Progenitor cell of endocrine pancreas (in vitro differentiated cells): Measurements from ENCODE around the gene MX2. TPM values are rescaled to one million over a fixed set of nuclear protein-coding genes. Genes with fewer than 3 reads are reported as not detected.

Experiments used
- DNase-seq: peaks from one replicate; pipeline ENCODE4 v3.0.0; 2021; ENCODE audit warnings: low spot score; ENCODE audit not compliant: unreplicated experiment
- H3K27ac Mint-ChIP-seq: 2 replicates; pipeline ENCODE4 v1.8.0; 2021; ENCODE audit warnings: mild to moderate bottlenecking, moderate library complexity, mixed read lengths
- H3K27me3 Mint-ChIP-seq: 2 replicates; pipeline ENCODE4 v1.8.0; 2021; ENCODE audit warnings: mixed read lengths
- H3K36me3 Mint-ChIP-seq: 2 replicates; pipeline ENCODE4 v1.8.0; 2022; ENCODE audit warnings: mixed read lengths; ENCODE audit not compliant: insufficient read depth
- H3K4me1 Mint-ChIP-seq: 2 replicates; pipeline ENCODE4 v1.8.0; 2021; ENCODE audit warnings: low read depth, mixed read lengths
- H3K4me3 Mint-ChIP-seq: 2 replicates; pipeline ENCODE4 v1.8.0; 2021; ENCODE audit warnings: low read depth, mild to moderate bottlenecking, moderate library complexity, mixed read lengths
- H3K9me3 Mint-ChIP-seq: 2 replicates; pipeline ENCODE4 v1.8.0; 2021; ENCODE audit warnings: low read depth, mixed read lengths
- CTCF ChIP-seq: fragments of 200-600 bp; sonication (generic); IDR thresholded peaks from one replicate; pipeline ENCODE4 v1.5.0; 2021; ENCODE audit warnings: antibody characterized with exemption, mild to moderate bottlenecking; ENCODE audit not compliant: unreplicated experiment
- total RNA-seq: library from RNA; stranded (reverse); gene quantifications from 2 replicates; pipeline ENCODE4 v1.2.1, GENCODE V29; 2021

The MX2 gene
- total RNA-seq, 1 donor from 2014 or later: 0.86 TPM

- Mint-ChIP-seq H3K27me3 (peaks cover 6% of the 10 kb centered on the region), H3K9me3 (no peaks in the 10 kb centered on the region), H3K36me3 (no peaks in the 10 kb centered on the region)
Observed at GRCh38 chr21:41349126-41349525, 12.7 kb upstream of the MX2 start.

GRCh38 chr21:41349619-41350390 lies 12.0 kb upstream of the MX2 start:
- no peak for TF ChIP-seq CTCF
- Mint-ChIP-seq H3K4me3 (no peak overlapping the region), H3K9me3 (no peaks in the 10 kb centered on the region), H3K36me3 (no peaks in the 10 kb centered on the region), H3K27ac (no peak overlapping the region), H3K27me3 (peaks cover 6% of the 10 kb centered on the region), H3K4me1 (no peaks in the 10 kb centered on the region)
- DNase-seq: no peak

More at GRCh38 chr21:41349126-41349525, 12.7 kb upstream of the MX2 start:
- Mint-ChIP-seq H3K4me3 (no peak overlapping the region), H3K4me1 (no peaks in the 10 kb centered on the region), H3K27ac (no peak overlapping the region)
- no peak for TF ChIP-seq CTCF
- no peak for DNase-seq

- no peaks in the 10 kb centered on the region for H3K4me1 Mint-ChIP-seq
- no peak for DNase-seq
- H3K27ac Mint-ChIP-seq: no peak overlapping the region
- no peak overlapping the region for H3K4me3 Mint-ChIP-seq
- no peaks in the 10 kb centered on the region for H3K36me3 Mint-ChIP-seq
- peaks cover 6% of the 10 kb centered on the region for H3K27me3 Mint-ChIP-seq
- H3K9me3 Mint-ChIP-seq: no peaks in the 10 kb centered on the region
- TF ChIP-seq CTCF: no peak
Observed at GRCh38 chr21:41350436-41351155, 11.2 kb upstream of the MX2 start.

- no peak overlapping the region for H3K27ac Mint-ChIP-seq
- H3K27me3 Mint-ChIP-seq: peaks cover 8% of the 10 kb centered on the region
- H3K4me1 Mint-ChIP-seq: no peaks in the 10 kb centered on the region
- no peak for TF ChIP-seq CTCF
- no peak overlapping the region for H3K4me3 Mint-ChIP-seq
- no peak for DNase-seq
- no peaks in the 10 kb centered on the region for H3K9me3 Mint-ChIP-seq
- H3K36me3 Mint-ChIP-seq: no peaks in the 10 kb centered on the region
Observed at GRCh38 chr21:41357546-41357945, 4.3 kb upstream of the MX2 start.

- peaks cover 8% of the 10 kb centered on the region for H3K27me3 Mint-ChIP-seq
- H3K9me3 Mint-ChIP-seq: no peaks in the 10 kb centered on the region
- H3K4me1 Mint-ChIP-seq: no peaks in the 10 kb centered on the region
- DNase-seq: no peak
- H3K27ac Mint-ChIP-seq: no peak overlapping the region
- H3K36me3 Mint-ChIP-seq: no peaks in the 10 kb centered on the region
- H3K4me3 Mint-ChIP-seq: no peak overlapping the region
- TF ChIP-seq CTCF: no peak
Observed at GRCh38 chr21:41358193-41359166, 3.3 kb upstream of the MX2 start.
